ENCODE results near the gene CBX6.
"Not testable (repeated sequence)": the region's sequence is repeated elsewhere in the genome, so short reads cannot be mapped to it uniquely, and the experiment has no call there.

CBX6 gene

GRCh38 chr22:38911434-38911833 lies 39.4 kb upstream of the CBX6 start:
- Histone ChIP-seq H4K20me1 (ENCODE audit: insufficient read depth, low read length) (no peaks in the 10 kb centered on the region), H3K27me3 (ENCODE audit: low read depth, low read length) (peaks cover 27% of the 10 kb centered on the region; the same call in 1 of the 2 replicates), H3K4me3 (ENCODE audit: low read length) (no peak overlapping the region), H3K9ac (ENCODE audit: low read length) (no peak overlapping the region), H3K9me3 (ENCODE audit: insufficient read depth, low read length) (no peaks in the 10 kb centered on the region), H3K79me2 (ENCODE audit: low read length) (no peaks in the 10 kb centered on the region), H2AFZ (ENCODE audit: low read depth, low read length) (no peak overlapping the region), H3K4me1 (ENCODE audit: low read length) (no peaks in the 10 kb centered on the region), H3K4me2 (ENCODE audit: low read length) (no peak overlapping the region), H3K36me3 (replicated peaks; ENCODE audit: low read depth, low read length) (no peaks in the 10 kb centered on the region), H3K27ac (ENCODE audit: low read length) (no peak overlapping the region)
- TF ChIP-seq CTCF (IDR thresholded peaks at IDR 0.05; ENCODE audit: low read depth, low read length) = no peak
- no peak for TF ChIP-seq EZH2phosphoT487 (IDR thresholded peaks at IDR 0.05; ENCODE audit: low read depth)

- Histone ChIP-seq H2AFZ (ENCODE audit: low read depth, low read length) (no peak overlapping the region), H4K20me1 (ENCODE audit: insufficient read depth, low read length) (no peaks in the 10 kb centered on the region), H3K4me3 (ENCODE audit: low read length) (no peak overlapping the region), H3K4me1 (ENCODE audit: low read length) (no peaks in the 10 kb centered on the region), H3K27me3 (ENCODE audit: low read depth, low read length) (peaks cover 17% of the 10 kb centered on the region; the same call in 1 of the 2 replicates), H3K4me2 (ENCODE audit: low read length) (no peak overlapping the region), H3K36me3 (replicated peaks; ENCODE audit: low read depth, low read length) (peaks cover 4% of the 10 kb centered on the region), H3K9ac (ENCODE audit: low read length) (no peak overlapping the region), H3K27ac (ENCODE audit: low read length) (no peak overlapping the region), H3K9me3 (ENCODE audit: insufficient read depth, low read length) (peaks cover 8% of the 10 kb centered on the region; the same call in 1 of the 2 replicates), H3K79me2 (ENCODE audit: low read length) (no peaks in the 10 kb centered on the region)
- TF ChIP-seq CTCF (IDR thresholded peaks at IDR 0.05; ENCODE audit: low read depth, low read length) (no peak), EZH2phosphoT487 (IDR thresholded peaks at IDR 0.05; ENCODE audit: low read depth) (no peak)
Observed at GRCh38 chr22:38907767-38908166, 35.8 kb upstream of the CBX6 start.

- no peak overlapping the region for H3K4me2 ChIP-seq (ENCODE audit: low read length)
- no peak overlapping the region for H3K4me3 ChIP-seq (ENCODE audit: low read length)
- H3K9me3 ChIP-seq (ENCODE audit: insufficient read depth, low read length) = peaks cover 13% of the 10 kb centered on the region; the same call in 1 of the 2 replicates
- no peak overlapping the region for H2AFZ ChIP-seq (ENCODE audit: low read depth, low read length)
- H3K27me3 ChIP-seq (ENCODE audit: low read depth, low read length) = peaks cover 12% of the 10 kb centered on the region; the same call in 1 of the 2 replicates
- H3K79me2 ChIP-seq (ENCODE audit: low read length) = no peaks in the 10 kb centered on the region
- no peaks in the 10 kb centered on the region for H4K20me1 ChIP-seq (ENCODE audit: insufficient read depth, low read length)
- no peak overlapping the region for H3K9ac ChIP-seq (ENCODE audit: low read length)
- no peak for TF ChIP-seq CTCF (IDR thresholded peaks at IDR 0.05; ENCODE audit: low read depth, low read length)
- no peak for TF ChIP-seq EZH2phosphoT487 (IDR thresholded peaks at IDR 0.05; ENCODE audit: low read depth)
- H3K36me3 ChIP-seq (replicated peaks; ENCODE audit: low read depth, low read length) = peaks cover 4% of the 10 kb centered on the region
- H3K27ac ChIP-seq (ENCODE audit: low read length) = no peak overlapping the region
- H3K4me1 ChIP-seq (ENCODE audit: low read length) = peaks cover 2% of the 10 kb centered on the region
Observed at GRCh38 chr22:38906052-38906451, 34.0 kb upstream of the CBX6 start.

GRCh38 chr22:38904052-38904617 lies 32.1 kb upstream of the CBX6 start:
- not testable (repeated sequence) for H3K4me2 ChIP-seq (ENCODE audit: low read length); H3K9ac ChIP-seq (ENCODE audit: low read length); H3K27me3 ChIP-seq (ENCODE audit: low read depth, low read length); H3K4me1 ChIP-seq (ENCODE audit: low read length); H4K20me1 ChIP-seq (ENCODE audit: insufficient read depth, low read length); H2AFZ ChIP-seq (ENCODE audit: low read depth, low read length); H3K27ac ChIP-seq (ENCODE audit: low read length); H3K36me3 ChIP-seq (replicated peaks; ENCODE audit: low read depth, low read length); H3K79me2 ChIP-seq (ENCODE audit: low read length); H3K4me3 ChIP-seq (ENCODE audit: low read length)
- H3K9me3 ChIP-seq (ENCODE audit: insufficient read depth, low read length) = peaks cover 13% of the 10 kb centered on the region; the same call in 1 of the 2 replicates
